ACC112 (cell line): ENCODE measurements around the gene SLC2A3.
"Not testable (repeated sequence)": the region's sequence is repeated elsewhere in the genome, so short reads cannot be mapped to it uniquely, and the experiment has no call there.

Experiments used
- H2AFZ ChIP-seq: fragments of 200-600 bp; sonication (generic); one replicate; pipeline ENCODE4 v1.6.0; 2017; ENCODE audit warnings: antibody characterized with exemption, low read length; ENCODE audit not compliant: unreplicated experiment
- H3K27ac ChIP-seq: fragments of 200-600 bp; sonication (generic); 2 replicates; pipeline ENCODE4 v1.5.1; 2014; ENCODE audit warnings: low read depth, mild to moderate bottlenecking, antibody characterized with exemption, low read length, moderate library complexity
- H3K27me3 ChIP-seq: fragments of 200-600 bp; sonication (generic); 2 replicates; pipeline ENCODE4 v1.6.1; 2014; ENCODE audit warnings: mild to moderate bottlenecking, antibody characterized with exemption, low read length, moderate library complexity, mixed read lengths; ENCODE audit not compliant: insufficient read depth
- H3K36me3 ChIP-seq: fragments of 200-600 bp; sonication (generic); 2 replicates; pipeline ENCODE4 v1.6.1; 2016; ENCODE audit warnings: mild to moderate bottlenecking, antibody characterized with exemption, low read length, moderate library complexity, mixed read lengths; ENCODE audit not compliant: insufficient read depth
- H3K4me1 ChIP-seq: fragments of 200-600 bp; sonication (generic); one replicate; pipeline ENCODE4 v1.6.1; 2016; ENCODE audit warnings: low read length, mixed read lengths; ENCODE audit not compliant: insufficient read depth, unreplicated experiment, control insufficient read depth
- H3K4me3 ChIP-seq: fragments of 200-600 bp; sonication (generic); 2 replicates; pipeline ENCODE4 v1.5.1; 2014; ENCODE audit warnings: mild to moderate bottlenecking, low read depth, low read length
- H3K79me2 ChIP-seq: fragments of 200-600 bp; sonication (generic); one replicate; pipeline ENCODE4 v1.6.0; 2016; ENCODE audit warnings: low read length; ENCODE audit not compliant: control insufficient read depth, unreplicated experiment, insufficient read depth

The SLC2A3 gene

GRCh38 chr12:7971765-7972164 lies 35.8 kb upstream of the SLC2A3 start:
- H3K4me1 ChIP-seq, H2AFZ ChIP-seq, H3K27me3 ChIP-seq, H3K36me3 ChIP-seq: not testable (repeated sequence)
- peaks cover 28% of the 10 kb centered on the region for H3K79me2 ChIP-seq
- peak overlapping the region; percentile 85 for H3K27ac ChIP-seq
- H3K4me3 ChIP-seq: peak overlapping the region; percentile 81

- Histone ChIP-seq H3K27me3 (no peaks in the 10 kb centered on the region), H3K4me1 (peaks cover 9% of the 10 kb centered on the region), H3K27ac (peak overlapping the region; percentile 85), H3K36me3 (0 out of 2 replicates have a peak, but pooled peaks cover 4% of the 10 kb centered on the region), H3K4me3 (peak overlapping the region; percentile 81), H3K79me2 (peaks cover 28% of the 10 kb centered on the region), H2AFZ (peak overlapping the region; percentile 87)
Observed at GRCh38 chr12:7970475-7971252, 34.7 kb upstream of the SLC2A3 start.

DNA sequence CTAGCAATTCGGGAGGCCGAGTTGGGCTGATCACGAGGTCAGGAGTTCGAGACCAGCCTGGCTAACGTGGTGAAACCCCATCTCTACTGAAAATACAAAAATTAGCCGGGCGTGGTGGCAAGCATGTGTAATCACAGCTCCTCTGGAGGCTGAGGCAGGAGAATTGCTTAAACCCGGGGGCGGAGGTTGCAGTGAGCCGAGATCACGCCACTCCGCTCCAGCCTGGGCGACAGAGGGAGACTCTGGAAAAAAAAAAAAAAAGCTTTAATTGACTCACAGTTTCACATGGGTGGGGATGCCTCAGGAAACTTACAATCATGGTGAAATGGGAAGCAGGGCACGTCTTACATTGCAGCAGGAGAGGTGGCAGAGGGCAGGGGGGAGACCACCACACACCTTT lies 30.6 kb upstream of the SLC2A3 start:
- H3K27ac ChIP-seq: no peak overlapping the region
- peaks cover 8% of the 10 kb centered on the region for H3K4me1 ChIP-seq
- H3K27me3 ChIP-seq: no peaks in the 10 kb centered on the region
- H3K79me2 ChIP-seq: peaks cover 28% of the 10 kb centered on the region
- H3K4me3 ChIP-seq: no peak overlapping the region
- H3K36me3 ChIP-seq: 0 out of 2 replicates have a peak, but pooled peaks cover 7% of the 10 kb centered on the region
- no peak overlapping the region for H2AFZ ChIP-seq

GRCh38 chr12:7964669-7965068 lies 28.7 kb upstream of the SLC2A3 start:
- not testable (repeated sequence) for H3K4me1 ChIP-seq, H3K27me3 ChIP-seq, H3K4me3 ChIP-seq, H3K36me3 ChIP-seq, H2AFZ ChIP-seq, H3K27ac ChIP-seq
- peaks cover 19% of the 10 kb centered on the region for H3K79me2 ChIP-seq

- H3K27ac ChIP-seq: peak overlapping the region; percentile 87
- no peak overlapping the region for H2AFZ ChIP-seq
- H3K4me3 ChIP-seq: peak overlapping the region; percentile 82
- H3K79me2 ChIP-seq: no peaks in the 10 kb centered on the region
- H3K27me3 ChIP-seq: no peaks in the 10 kb centered on the region
- H3K36me3 ChIP-seq: 0 out of 2 replicates have a peak, but pooled peaks cover 3% of the 10 kb centered on the region
- H3K4me1 ChIP-seq: peaks cover 22% of the 10 kb centered on the region
Observed at GRCh38 chr12:7961395-7962178, 25.6 kb upstream of the SLC2A3 start.

DNA sequence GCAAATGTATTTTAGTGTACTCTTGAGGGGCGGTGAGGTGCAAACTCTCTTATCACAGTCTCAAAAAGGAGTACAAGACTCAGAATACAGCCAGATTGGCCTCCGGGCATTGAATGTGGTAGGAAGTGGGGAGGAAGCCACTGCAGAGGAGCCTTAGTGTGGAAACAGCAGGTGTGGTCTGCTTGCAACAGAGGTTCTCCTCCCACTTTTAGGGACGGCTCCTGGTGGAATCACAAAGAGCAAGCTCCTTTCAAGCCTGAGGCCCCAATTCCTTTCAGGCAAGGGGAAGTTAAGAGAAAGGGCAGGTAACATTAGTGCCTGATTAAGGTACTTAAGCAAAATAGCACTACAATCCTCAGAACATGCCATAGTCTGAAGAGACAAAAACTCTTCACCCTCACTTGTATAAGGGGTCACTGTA lies 23.7 kb upstream of the SLC2A3 start:
- Histone ChIP-seq H3K27me3 (no peaks in the 10 kb centered on the region), H2AFZ (peak overlapping the region; percentile 84), H3K36me3 (0 out of 2 replicates have a peak, but pooled peaks cover 3% of the 10 kb centered on the region), H3K4me3 (no peak overlapping the region), H3K79me2 (no peaks in the 10 kb centered on the region), H3K4me1 (peaks cover 22% of the 10 kb centered on the region), H3K27ac (peak overlapping the region; percentile 87)

GRCh38 chr12:7959278-7959677 lies 23.3 kb upstream of the SLC2A3 start:
- peak overlapping the region; percentile 68 for H3K27ac ChIP-seq
- peaks cover 22% of the 10 kb centered on the region for H3K4me1 ChIP-seq
- H3K36me3 ChIP-seq: 0 out of 2 replicates have a peak, but pooled peaks cover 3% of the 10 kb centered on the region
- H2AFZ ChIP-seq: peak overlapping the region; percentile 79
- no peaks in the 10 kb centered on the region for H3K79me2 ChIP-seq
- no peak overlapping the region for H3K4me3 ChIP-seq
- H3K27me3 ChIP-seq: no peaks in the 10 kb centered on the region

DNA sequence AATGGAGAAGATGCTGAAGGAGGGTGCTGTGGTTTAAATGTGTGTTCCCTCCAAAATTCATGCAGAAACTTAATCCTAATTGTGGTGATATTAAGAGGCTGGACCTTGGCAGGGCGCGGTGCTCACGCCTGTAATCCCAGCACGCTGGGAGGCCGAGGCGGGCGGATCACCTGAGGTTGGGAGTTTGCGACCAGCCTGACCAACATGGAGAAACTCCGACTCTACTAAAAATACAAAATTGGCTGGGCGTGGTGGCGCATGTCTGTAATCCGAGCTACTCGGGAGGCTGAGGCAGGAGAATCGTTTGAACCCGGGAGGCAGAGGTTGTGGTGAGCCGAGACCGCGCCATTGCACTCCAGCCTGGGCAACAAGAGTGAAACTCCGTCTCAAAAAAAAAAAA lies 18.9 kb upstream of the SLC2A3 start:
- not testable (repeated sequence) for H3K36me3 ChIP-seq, H3K4me3 ChIP-seq, H3K79me2 ChIP-seq, H2AFZ ChIP-seq, H3K27ac ChIP-seq, H3K27me3 ChIP-seq
- H3K4me1 ChIP-seq: peaks cover 18% of the 10 kb centered on the region

- not testable (repeated sequence) for H3K27ac ChIP-seq, H3K27me3 ChIP-seq, H3K36me3 ChIP-seq, H2AFZ ChIP-seq, H3K79me2 ChIP-seq, H3K4me3 ChIP-seq
- H3K4me1 ChIP-seq: peaks cover 13% of the 10 kb centered on the region
Observed at GRCh38 chr12:7954418-7954817, 18.4 kb upstream of the SLC2A3 start.

DNA sequence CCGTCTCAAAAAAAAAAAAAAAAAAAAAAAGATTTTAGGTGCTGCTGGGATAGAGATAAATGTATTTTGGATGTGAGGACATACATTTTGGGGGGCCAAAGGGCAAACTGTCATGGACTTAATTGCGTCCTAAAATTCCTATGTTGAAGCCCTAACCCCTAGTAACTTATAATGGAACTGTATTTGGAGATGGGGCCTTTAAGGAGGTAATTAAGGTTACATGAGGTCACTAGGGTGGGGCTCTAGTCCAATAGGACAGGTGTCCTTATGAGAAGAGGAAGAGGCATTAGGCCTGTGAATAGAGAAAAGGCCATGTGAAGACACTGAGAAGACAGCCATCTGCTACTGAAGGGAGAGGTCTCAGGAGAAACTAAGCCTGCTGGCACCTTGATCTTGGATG lies 17.9 kb upstream of the SLC2A3 start:
- not testable (repeated sequence) for H2AFZ ChIP-seq, H3K4me1 ChIP-seq, H3K27me3 ChIP-seq, H3K79me2 ChIP-seq, H3K27ac ChIP-seq, H3K4me3 ChIP-seq, H3K36me3 ChIP-seq

GRCh38 chr12:7951671-7952070 lies 15.7 kb upstream of the SLC2A3 start:
- Histone ChIP-seq H3K27me3 (no peaks in the 10 kb centered on the region), H3K79me2 (no peaks in the 10 kb centered on the region), H3K36me3 (no peaks in the 10 kb centered on the region), H2AFZ (no peak overlapping the region), H3K27ac (no peak overlapping the region), H3K4me3 (no peak overlapping the region), H3K4me1 (no peaks in the 10 kb centered on the region)
